Uterine smooth muscle cell (primary cell): ENCODE results near the gene SERINC3. TPM values are rescaled to one million over a fixed set of nuclear protein-coding genes. Genes with fewer than 3 reads are reported as not detected.

Experiments used
- total RNA-seq: library from RNA; depleted of rRNA; stranded (reverse); fragments of >200 nt; gene quantifications from 2 replicates; pipeline ENCODE4 v1.2.3, GENCODE V29; 2014

SERINC3 gene
- 88.6 and 124 TPM in 2 replicates for total RNA-seq

GRCh38 chr20:44521484-44522481 lies at the start of gene SERINC3:
Gene SERINC3, minus strand, starts transcription at chr20:44522070. Its CDS starts 119 bp downstream, at chr20:44521951.

GRCh38 chr20:44475694-44476560 lies 45.9 kb downstream of the SERINC3 start, which contains the start of gene TTPAL:
Gene TTPAL, plus strand, starts transcription at chr20:44475874. Its CDS starts 4,126 bp downstream, at chr20:44480000.

Other genes starting within 250 kb of the SERINC3 start
- gene FITM2, start 210.9 kb downstream of the SERINC3 start, total RNA-seq, result 8.7 and 9.4 TPM in 2 replicates
- gene R3HDML, start 185.0 kb downstream of the SERINC3 start, total RNA-seq, result not detected in 2 replicates
- gene HNF4A, start 166.4 kb downstream of the SERINC3 start, total RNA-seq, result 0.12 TPM in 1 of 2 replicates, not detected in the other
- gene TTPAL, start 46.2 kb downstream of the SERINC3 start, total RNA-seq, result 15.3 and 20.6 TPM in 2 replicates
- 102 and 146 TPM in 2 replicates for gene PKIG, start 60.5 kb upstream of the SERINC3 start, total RNA-seq
- 4.4 and 11.1 TPM in 2 replicates for gene ADA, start 129.6 kb upstream of the SERINC3 start, total RNA-seq
- gene CCN5, start 193.3 kb upstream of the SERINC3 start, total RNA-seq, result 1.5 and 10.6 TPM in 2 replicates
- 0.22 and 1.6 TPM in 2 replicates for gene KCNK15, start 223.8 kb upstream of the SERINC3 start, total RNA-seq